Panc1 (cell line): ENCODE measurements around the gene TMEM185B.

Source experiments
- POLR2AphosphoS5 ChIP-seq: IDR thresholded peaks from 2 replicates; pipeline ENCODE4 v1.6.1; 2012; ENCODE audit warnings: mild to moderate bottlenecking, low read depth, low read length, moderate library complexity
- TF ChIP-seq, protein P1 (sequence below): fragments of 450-650 bp; IDR thresholded peaks from 2 replicates; pipeline ENCODE4 v1.5.1; 2017; ENCODE audit warnings: mild to moderate bottlenecking
- TF ChIP-seq, protein P2 (sequence below), 2 experiments: IDR thresholded peaks; 2 replicates each; pipeline ENCODE4 v1.6.1; 2011 to 2012; ENCODE audit warnings: low read depth in 2 of 2, control low read depth in 1 of 2, low read length in 1 of 2, mild to moderate bottlenecking in 1 of 2, moderate library complexity in 1 of 2; ENCODE audit not compliant: insufficient read depth in 1 of 2

DNA sequence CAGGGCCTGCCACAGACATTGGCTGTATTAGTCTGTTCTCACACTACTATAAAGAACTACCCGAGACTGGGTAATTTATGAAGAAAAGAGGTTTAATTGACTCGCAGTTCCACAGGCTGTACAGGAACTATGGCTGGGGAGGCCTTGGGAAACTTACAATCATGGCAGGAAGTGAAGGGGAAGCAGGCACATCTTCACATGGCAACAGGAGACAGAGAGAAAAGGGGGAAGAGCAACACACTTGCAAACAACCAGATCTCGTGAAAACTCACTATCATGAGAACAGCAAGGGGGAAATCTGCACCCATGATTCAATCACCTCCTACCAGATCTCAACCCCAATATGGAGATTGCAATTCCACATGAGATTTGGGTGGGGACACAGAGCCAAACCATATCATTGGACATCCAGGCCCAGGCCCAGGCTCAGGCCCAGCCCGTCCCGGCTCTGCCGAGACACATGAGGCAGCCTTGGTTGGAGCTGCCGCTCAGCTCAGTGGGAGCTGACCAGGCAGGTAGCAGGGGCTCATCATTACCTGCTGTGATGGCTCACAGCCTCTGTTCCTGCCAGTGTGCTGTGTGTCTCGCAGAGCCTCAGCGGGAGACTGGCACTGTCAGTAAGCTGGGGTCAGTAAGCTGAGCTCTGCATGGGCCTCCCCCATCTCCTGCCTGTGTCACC, 20.8 kb upstream of the TMEM185B start:
- TF ChIP-seq, protein P1, sequence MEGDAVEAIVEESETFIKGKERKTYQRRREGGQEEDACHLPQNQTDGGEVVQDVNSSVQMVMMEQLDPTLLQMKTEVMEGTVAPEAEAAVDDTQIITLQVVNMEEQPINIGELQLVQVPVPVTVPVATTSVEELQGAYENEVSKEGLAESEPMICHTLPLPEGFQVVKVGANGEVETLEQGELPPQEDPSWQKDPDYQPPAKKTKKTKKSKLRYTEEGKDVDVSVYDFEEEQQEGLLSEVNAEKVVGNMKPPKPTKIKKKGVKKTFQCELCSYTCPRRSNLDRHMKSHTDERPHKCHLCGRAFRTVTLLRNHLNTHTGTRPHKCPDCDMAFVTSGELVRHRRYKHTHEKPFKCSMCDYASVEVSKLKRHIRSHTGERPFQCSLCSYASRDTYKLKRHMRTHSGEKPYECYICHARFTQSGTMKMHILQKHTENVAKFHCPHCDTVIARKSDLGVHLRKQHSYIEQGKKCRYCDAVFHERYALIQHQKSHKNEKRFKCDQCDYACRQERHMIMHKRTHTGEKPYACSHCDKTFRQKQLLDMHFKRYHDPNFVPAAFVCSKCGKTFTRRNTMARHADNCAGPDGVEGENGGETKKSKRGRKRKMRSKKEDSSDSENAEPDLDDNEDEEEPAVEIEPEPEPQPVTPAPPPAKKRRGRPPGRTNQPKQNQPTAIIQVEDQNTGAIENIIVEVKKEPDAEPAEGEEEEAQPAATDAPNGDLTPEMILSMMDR: no peak
- no peak for TF ChIP-seq POLR2AphosphoS5
- TF ChIP-seq, protein P2, sequence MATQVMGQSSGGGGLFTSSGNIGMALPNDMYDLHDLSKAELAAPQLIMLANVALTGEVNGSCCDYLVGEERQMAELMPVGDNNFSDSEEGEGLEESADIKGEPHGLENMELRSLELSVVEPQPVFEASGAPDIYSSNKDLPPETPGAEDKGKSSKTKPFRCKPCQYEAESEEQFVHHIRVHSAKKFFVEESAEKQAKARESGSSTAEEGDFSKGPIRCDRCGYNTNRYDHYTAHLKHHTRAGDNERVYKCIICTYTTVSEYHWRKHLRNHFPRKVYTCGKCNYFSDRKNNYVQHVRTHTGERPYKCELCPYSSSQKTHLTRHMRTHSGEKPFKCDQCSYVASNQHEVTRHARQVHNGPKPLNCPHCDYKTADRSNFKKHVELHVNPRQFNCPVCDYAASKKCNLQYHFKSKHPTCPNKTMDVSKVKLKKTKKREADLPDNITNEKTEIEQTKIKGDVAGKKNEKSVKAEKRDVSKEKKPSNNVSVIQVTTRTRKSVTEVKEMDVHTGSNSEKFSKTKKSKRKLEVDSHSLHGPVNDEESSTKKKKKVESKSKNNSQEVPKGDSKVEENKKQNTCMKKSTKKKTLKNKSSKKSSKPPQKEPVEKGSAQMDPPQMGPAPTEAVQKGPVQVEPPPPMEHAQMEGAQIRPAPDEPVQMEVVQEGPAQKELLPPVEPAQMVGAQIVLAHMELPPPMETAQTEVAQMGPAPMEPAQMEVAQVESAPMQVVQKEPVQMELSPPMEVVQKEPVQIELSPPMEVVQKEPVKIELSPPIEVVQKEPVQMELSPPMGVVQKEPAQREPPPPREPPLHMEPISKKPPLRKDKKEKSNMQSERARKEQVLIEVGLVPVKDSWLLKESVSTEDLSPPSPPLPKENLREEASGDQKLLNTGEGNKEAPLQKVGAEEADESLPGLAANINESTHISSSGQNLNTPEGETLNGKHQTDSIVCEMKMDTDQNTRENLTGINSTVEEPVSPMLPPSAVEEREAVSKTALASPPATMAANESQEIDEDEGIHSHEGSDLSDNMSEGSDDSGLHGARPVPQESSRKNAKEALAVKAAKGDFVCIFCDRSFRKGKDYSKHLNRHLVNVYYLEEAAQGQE (IDR thresholded peaks at IDR 0.05; ENCODE audit: insufficient read depth in 1 of 2, low read depth in 2 of 2, low read length in 1 of 2): no peak
